GM12878 (cell line): ENCODE data around the gene SEC11A.

Experiments used
- CTCF ChIP-seq, 3 experiments: IDR thresholded peaks in 2 of 3; conservative IDR thresholded peaks in 1 of 3; 2 replicates each; pipeline ENCODE4 v1.5.1; 2011; ENCODE audit warnings: low read depth in 3 of 3, low read length in 3 of 3, mild to moderate bottlenecking in 3 of 3, control low read depth in 2 of 3, moderate library complexity in 2 of 3, inconsistent platforms in 1 of 3, mixed read lengths in 1 of 3; ENCODE audit not compliant: control insufficient read depth in 2 of 3, insufficient read depth in 1 of 3; ENCODE audit errors: extremely low read depth in 1 of 3
- MYC ChIP-seq: IDR thresholded peaks from 2 replicates; pipeline ENCODE4 v1.6.1; 2011; ENCODE audit warnings: mild to moderate bottlenecking, low read length, moderate library complexity, inconsistent platforms; ENCODE audit not compliant: insufficient read depth, insufficient replicate concordance, insufficient read length, severe bottlenecking
- NR2C2 ChIP-seq: IDR thresholded peaks from 2 replicates; pipeline ENCODE4 v1.6.1; 2011; ENCODE audit warnings: borderline replicate concordance, low read depth; ENCODE audit not compliant: control insufficient read depth, insufficient read length
- POLR2A ChIP-seq: IDR thresholded peaks from 2 replicates; pipeline ENCODE4 v1.6.1; 2011; ENCODE audit warnings: low read depth, mild to moderate bottlenecking, low read length
- POLR2AphosphoS5 ChIP-seq: IDR thresholded peaks from 2 replicates; pipeline ENCODE4 v1.6.1; 2011; ENCODE audit warnings: mild to moderate bottlenecking, low read length, inconsistent platforms
- TCF7 ChIP-seq: IDR thresholded peaks from 2 replicates; pipeline ENCODE4 v1.6.1; 2014; ENCODE audit warnings: antibody characterized with exemption, borderline replicate concordance

GRCh38 chr15:84697236-84697990, 18.5 kb downstream of the SEC11A start:
- TF ChIP-seq MYC = no peak
- no peak for TF ChIP-seq POLR2A
- TF ChIP-seq TCF7 = no peak
- no peak for TF ChIP-seq CTCF (IDR thresholded peaks at IDR 0.05 in 2 of 3, conservative IDR thresholded peaks at IDR 0.05 in 1 of 3; ENCODE audit: control insufficient read depth in 2 of 3, extremely low read depth in 1 of 3, insufficient read depth in 1 of 3, low read depth in 3 of 3, low read length in 3 of 3)
- TF ChIP-seq POLR2AphosphoS5 = no peak
- no peak for TF ChIP-seq NR2C2
